ENCODE measurements around the gene CMIP.

DNA sequence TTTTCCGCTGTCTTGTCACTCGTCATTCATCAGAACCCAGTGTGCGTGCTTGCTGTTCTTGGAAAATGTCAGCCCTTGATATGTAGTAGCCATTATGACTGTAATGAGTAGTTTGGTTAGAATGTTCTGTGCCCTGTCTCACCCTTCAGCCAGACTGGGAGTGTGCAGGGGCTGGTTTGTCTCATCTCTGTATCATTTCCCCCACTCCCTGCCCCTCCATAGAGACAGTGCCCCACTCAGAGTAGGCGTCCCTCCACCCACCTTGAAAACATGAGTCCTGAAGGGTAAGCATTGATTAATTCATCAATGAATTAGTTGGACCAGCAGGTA, 197.5 kb downstream of the CMIP start:
- TF ChIP-seq, protein P1, sequence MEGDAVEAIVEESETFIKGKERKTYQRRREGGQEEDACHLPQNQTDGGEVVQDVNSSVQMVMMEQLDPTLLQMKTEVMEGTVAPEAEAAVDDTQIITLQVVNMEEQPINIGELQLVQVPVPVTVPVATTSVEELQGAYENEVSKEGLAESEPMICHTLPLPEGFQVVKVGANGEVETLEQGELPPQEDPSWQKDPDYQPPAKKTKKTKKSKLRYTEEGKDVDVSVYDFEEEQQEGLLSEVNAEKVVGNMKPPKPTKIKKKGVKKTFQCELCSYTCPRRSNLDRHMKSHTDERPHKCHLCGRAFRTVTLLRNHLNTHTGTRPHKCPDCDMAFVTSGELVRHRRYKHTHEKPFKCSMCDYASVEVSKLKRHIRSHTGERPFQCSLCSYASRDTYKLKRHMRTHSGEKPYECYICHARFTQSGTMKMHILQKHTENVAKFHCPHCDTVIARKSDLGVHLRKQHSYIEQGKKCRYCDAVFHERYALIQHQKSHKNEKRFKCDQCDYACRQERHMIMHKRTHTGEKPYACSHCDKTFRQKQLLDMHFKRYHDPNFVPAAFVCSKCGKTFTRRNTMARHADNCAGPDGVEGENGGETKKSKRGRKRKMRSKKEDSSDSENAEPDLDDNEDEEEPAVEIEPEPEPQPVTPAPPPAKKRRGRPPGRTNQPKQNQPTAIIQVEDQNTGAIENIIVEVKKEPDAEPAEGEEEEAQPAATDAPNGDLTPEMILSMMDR (IDR thresholded peaks at IDR 0.05), result no peak
- TF ChIP-seq POLR2A (IDR thresholded peaks at IDR 0.05), result no peak

Measured in esophagus squamous epithelium (tissue), 4 donors.